ENCODE measurements around the gene RAB37.

The RAB37 gene

DNA sequence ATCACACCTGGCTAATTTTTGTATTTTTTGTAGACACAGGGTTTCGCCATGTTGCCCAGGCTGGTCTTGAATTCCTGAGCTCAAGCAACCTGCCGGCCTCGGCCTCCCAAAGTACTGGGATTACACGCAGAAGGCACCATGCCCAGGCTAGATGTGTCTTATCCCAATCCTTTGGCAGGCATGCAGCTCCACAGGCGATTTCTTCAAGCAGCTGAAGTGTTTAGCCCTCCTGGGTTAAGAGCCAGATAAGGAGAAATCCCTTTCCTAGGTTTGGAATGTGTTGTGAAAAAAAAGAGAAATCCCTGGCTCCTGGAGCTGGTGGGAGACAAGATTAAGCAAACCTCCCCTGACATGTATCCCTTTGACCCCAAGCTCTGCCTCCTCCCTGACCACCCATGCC, 9.3 kb downstream of the RAB37 start:
- DNase-seq, result no peak

DNA sequence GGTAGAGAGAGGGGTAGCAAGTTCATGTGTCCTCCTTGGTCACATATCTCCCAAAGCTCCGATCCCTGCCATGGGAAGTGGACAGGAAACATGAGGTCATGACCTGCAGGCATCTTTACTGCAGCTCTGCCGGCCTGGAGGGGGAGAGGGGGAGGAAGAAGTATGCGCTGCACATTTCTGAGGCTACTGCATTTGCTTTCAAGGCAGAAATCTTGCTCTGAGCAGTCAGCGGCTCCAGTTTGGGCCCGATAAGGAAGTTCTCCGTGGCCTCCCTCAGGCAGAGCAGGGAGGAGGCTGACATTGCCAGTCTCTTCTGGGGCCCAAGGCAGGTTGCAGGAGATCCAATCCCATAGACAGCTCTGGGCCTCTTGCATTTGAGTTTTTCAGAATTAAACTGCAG, 9.9 kb downstream of the RAB37 start:
- no peak for DNase-seq

DNA sequence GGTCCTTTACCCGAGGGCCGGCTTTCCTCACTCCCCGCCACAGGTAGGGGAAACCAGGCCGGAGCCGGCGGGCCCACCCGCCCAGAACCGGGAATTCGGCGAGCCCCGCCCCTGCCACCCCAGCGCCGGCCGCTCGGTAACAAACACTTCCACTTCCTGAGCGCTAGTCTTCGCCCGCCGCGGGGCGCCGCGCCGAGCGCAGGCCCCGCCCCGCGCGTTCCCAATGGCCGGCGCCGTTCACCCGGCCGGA, 11.1 kb downstream of the RAB37 start:
- no peak for DNase-seq

DNA sequence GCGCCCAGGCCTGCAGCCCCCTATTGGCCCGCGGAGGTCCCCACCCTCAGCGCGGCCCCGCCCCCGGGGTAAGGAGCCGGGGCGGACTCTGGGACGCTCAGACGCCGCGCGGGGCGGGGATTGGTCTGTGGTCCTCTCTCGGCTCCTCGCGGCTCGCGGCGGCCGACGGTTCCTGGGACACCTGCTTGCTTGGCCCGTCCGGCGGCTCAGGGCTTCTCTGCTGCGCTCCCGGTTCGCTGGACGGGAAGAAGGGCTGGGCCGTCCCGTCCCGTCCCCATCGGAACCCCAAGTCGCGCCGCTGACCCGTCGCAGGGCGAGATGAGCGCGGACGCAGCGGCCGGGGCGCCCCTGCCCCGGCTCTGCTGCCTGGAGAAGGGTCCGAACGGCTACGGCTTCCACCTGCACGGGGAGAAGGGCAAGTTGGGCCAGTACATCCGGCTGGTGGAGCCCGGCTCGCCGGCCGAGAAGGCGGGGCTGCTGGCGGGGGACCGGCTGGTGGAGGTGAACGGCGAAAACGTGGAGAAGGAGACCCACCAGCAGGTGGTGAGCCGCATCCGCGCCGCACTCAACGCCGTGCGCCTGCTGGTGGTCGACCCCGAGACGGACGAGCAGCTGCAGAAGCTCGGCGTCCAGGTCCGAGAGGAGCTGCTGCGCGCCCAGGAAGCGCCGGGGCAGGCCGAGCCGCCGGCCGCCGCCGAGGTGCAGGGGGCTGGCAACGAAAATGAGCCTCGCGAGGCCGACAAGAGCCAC, 11.6 kb downstream of the RAB37 start, which contains the start of gene NHERF1:
TSS of gene NHERF1 (plus strand) at position 100 of the 750 bp plus-strand sequence. CDS start at position 319, 219 bp downstream.
- DNase-seq, result peak; percentile 90

DNA sequence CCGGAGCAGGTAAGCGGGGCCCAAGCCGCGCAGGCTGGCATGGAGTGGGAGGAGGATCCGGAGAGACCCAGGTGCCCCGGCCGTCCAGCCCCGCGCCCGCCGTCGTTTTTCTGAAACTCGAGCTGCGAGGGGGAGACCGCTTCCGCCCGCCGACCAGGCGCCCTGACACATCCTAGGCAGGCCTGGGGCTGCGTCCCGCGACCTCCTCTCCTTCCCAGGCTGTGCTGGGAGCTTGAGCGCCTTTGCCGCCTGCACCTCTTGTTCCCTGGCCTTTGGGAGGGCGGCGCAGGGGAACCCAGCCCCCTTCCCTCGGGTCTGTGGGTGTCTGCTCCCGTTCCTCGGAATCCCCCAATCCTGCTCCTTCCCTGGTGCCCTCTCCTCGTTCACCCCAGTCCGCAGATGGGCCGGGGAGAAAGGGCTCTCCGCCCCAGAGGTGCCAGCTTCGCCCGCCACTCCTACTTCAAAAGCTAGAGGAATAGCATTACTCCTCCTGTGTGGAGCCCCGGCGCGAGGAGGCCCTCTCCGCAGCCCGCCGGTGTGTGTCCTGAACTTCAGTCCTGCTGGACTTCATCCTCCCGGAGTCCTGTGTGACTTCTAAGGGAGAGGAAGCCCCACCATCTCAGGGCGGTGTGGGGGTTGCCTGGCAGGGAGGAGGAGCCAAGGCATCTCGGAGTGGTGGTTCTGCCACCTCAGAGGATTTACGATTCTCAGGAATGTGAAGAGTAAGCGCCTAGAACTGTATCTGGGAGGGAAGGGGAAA, 12.4 kb downstream of the RAB37 start:
- no peak for DNase-seq

DNA sequence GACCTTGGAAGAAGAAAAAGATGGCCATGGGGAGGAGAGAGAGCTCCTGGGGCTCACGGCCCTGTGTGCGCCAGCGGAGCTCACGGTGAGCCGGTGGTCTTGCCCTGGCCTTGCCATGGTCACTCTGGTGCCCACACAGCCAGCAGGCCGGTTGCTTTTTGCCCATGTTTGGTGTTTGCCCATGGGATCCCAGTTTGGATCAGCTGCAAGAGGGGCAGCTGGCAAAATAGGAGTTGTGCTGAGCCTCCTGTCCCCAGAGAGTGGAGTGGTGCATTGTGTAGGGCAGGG, 12.9 kb downstream of the RAB37 start:
- DNase-seq, result no peak

DNA sequence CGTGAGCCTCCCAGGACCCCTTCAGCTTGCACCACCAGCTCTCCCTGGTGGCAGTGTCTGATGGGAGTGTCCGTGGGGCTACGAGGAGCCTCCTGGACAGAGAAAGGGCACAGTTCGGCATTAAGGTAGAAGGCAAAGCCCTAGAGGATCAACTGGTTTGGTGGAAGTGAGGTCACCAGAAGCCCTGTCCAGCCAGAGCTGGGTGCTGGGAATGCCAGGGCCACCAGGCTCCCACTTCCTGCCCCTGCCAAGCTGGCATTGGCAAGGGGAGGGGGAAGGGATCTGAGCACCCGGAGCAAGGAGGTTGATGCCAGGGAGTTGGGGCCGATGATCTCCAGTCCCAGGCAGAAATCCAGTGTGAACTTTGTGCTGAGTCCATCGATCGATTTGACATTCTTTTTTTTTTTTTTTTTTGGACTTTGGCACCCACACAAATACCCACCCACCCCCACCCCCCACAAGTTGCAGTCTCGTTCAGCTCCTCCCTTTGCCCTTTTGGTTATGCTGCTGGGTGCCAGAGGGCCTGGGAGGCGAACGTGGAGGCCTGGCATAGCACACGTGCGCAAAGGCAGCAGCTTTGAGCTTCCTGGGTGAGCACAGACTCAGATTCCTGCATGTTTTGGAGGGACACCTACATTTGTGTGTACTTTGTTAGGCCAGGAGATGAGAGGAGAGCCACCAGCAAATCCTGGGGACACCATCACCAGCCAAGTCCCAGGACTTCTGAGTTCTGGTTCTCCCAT, 13.4 kb downstream of the RAB37 start:
- DNase-seq, result no peak

DNA sequence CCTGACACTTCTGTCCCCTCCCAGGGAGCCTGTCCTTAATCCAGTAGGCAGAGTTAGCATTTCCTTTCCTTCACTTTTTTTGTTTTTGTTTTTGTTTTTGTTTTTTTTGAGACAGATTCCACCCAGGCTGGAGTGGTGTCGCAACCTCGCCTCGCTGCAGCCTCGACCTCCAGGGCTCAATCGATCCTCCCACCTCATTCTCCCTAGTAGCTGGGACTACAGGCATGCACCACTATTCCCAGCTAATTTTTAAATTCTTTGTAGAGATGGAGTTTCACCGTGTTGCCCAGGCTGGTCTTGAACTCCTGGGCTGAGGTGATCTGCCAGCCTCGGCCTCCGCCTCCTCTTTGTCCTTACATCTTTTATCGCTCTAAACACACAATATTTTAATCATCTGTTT, 15.4 kb downstream of the RAB37 start:
- DNase-seq, result no peak

DNA sequence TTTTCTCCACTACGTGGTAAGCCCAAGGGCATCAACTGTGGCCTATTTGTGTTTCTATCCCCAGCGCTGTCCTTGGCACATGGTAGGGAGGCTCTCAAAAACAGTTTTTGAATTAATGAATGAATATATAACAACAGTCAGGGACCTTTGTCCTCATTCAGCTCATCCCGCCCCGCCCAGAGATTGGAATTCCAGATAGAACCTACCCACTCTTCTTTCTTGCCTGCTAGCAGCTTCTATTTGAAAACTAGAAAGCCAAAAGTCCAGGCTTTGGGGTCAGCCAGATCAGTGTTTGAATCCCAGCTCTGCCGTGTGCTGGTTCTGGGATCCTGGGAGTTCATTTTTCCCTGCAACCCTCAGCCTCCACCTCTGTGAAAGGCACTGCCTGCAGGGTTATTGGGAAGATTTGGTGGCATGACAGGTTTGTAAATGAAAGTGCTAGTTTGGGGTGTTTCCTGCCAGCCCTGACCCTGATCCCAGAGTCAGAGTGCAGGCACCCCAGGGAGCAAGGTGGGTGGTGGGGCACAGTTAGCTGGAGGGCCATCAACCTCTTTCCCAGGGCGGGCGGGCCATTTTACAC, 15.9 kb downstream of the RAB37 start:
- no peak for DNase-seq

DNA sequence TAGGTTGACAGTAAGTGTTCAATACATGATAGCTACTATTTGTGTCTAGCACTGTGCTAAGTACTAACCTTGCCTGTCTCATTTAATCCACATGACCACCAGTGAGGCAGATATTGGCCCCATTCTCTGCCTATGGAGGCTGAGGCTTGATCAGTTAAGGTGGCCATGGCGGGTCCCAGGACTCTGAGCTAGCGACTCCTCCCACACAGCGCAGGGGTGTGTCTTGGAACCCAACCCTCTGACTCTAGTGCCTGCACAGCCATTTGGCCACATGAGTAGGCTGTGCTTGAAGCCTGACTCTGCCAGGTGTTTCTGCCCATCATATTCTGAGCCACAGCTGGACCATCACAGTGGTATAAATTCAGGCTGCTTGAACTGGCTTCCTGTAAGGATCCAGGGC, 17.8 kb downstream of the RAB37 start:
- no peak for DNase-seq

DNA sequence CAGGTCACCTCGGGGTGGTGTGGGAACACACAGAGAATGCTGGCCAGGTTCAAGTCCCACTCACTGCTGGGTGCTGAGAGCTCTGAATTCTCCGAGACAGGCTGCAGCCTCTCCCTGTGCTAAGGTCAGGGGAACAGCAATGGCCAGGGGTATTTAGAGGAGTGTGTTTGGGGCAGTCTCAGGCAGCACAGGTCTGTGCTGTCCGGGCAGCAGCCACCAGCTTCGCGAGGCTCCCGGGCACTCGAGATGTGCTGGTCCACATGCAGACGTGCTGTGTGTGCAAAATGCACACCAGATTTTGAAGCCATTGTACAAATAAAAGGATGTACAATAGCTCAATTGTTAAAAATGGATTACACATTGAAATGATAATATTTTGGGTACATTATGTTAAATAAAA, 18.5 kb downstream of the RAB37 start:
- DNase-seq, result no peak

DNA sequence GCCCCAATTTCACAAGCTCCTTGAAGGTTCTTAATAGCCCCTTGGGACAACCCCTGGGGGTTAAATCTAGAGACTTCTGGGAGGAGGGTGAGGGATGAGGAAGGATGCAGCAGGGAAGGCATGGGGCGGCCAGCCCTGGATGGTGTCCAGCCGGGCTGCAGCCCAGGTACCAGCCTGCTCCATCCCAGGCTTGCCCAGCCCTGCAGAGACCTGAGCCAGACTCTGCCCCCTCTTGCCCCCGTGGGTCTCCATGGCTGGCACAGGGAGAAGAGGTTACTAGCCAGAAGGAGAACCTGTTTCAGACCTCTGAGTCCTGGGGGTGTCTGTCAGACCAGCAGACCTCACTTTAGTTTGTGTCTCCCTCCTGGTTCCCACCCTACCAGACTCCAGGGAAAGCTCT, 19.8 kb downstream of the RAB37 start:
- no peak for DNase-seq

DNA sequence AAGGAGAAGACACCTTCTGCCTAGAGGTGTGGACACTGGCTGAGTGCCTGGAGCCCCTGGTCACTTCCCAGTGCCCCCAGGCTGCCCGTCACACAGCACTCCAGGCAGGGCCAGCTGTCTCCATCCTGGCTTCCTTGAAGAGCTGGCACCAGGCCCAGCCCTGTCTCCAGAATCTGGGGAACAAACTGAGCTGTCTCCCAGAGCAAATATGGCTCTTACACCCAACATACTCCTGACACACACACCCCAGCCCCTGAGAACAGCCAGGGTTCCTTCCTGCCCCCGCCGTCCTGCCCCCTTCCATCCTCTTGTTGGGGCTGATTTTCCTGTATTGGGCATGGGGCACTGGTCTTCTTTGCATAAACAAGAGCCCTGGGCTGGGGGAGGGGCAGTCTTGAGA, 20.4 kb downstream of the RAB37 start:
- DNase-seq, result no peak

DNA sequence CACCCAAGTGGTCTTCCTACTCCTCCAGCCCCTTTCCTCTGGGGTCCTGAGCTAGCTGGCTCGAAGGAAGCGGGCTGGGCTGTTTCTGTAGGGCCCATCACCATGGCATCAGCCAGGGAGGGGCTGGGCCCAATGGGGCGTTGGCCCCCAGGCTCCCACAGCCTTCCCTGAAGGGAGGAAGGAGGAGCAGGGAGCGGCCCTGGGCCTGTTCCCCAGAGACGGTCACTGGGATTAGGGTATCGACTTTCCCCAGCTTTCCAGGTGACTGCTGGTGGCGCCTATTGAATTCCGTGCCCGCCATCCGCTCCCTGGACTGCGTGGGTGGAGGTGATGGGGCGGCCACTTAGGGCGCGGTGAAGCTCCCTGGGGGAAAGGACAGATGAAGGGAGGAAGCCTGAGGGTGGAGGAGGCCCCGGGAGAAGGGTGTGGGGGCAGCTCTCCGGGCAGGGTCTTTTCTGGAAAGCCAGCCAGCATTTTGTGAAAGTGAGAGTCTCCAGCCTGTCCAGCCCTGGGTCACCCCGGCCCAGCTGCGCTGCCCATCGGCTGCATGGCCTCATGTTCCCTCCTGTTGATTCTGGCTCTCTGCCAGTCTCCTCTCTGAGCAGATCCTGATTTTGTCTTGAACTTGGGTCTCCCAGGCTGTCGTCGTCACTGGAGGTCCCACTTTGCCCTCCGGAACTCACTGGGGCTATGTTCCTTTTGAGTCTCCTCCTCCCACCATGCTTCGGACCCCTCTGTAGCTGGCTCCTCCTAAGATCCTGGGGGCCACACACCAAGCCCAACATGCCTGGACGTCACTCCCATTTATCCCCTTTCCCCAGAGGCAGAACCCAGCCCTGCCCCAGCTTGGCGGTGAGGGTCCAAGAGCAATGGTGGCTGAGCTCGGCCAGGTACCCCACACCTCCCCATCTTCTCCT, 21.1 kb downstream of the RAB37 start:
- DNase-seq, result no peak

DNA sequence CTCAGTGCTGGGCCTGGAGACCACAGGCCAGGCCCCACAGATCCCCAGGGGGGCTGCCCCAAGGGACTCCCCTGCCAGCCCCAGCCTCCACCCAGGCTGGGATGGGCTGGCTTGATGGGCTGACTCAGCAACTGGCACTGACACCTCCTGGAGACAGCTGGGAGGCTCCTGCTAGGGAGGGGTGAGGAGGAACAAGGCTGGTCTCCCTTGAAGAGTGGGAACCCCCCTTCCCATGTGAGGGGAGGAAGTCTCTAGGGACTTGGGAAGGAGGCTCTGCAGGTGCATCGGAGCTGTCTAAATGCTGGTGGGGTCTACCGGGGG, 21.8 kb downstream of the RAB37 start:
- DNase-seq, result peak; percentile 24

DNA sequence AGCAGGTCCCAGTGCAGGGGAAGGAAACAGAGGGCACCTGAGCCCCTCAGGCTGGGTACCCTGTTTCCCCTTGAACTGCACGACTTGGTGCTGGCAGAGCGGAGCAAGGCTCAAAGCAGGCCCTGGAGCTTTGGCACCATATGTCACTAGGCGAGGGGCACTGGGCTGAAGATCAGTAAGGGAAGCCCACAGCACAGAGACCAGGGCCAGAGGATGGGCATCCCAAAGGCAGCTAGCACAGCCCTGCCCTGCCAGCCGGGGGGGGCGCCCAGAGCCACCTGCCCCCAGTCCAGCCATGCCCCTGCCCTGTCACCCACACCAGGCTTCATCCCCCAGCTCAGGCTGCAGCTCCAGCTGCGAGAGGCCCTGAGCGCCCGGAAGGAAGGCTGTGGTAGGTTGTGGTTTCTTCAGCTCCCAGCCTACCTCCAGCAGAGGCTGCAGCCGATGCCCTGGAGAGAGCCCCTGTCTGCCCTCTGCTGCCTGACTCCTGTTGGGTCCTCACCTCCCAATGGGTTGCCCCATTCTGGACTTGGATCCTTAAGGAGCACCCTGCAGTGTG, 22.3 kb downstream of the RAB37 start:
- no peak for DNase-seq

DNA sequence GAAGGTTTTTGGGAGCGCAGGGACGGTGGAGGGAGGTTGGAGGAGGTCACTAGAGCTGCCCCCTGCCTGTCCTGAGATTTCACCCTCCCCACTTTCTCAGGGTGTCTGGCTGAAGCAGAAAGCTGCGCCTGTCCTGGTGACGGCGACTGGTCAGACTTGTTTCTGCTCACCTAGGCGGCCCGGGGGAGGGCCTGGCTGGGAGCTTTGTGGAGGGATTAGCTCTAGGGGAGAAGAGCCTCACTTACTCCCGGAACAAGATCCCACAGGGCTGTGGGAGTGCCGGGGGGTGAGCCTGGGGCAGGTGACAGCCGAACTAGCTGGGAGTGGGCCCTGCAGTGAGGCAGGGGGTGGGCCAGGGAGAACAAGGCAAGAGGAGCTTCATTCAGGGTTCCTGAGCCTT, 22.9 kb downstream of the RAB37 start:
- no peak for DNase-seq

DNA sequence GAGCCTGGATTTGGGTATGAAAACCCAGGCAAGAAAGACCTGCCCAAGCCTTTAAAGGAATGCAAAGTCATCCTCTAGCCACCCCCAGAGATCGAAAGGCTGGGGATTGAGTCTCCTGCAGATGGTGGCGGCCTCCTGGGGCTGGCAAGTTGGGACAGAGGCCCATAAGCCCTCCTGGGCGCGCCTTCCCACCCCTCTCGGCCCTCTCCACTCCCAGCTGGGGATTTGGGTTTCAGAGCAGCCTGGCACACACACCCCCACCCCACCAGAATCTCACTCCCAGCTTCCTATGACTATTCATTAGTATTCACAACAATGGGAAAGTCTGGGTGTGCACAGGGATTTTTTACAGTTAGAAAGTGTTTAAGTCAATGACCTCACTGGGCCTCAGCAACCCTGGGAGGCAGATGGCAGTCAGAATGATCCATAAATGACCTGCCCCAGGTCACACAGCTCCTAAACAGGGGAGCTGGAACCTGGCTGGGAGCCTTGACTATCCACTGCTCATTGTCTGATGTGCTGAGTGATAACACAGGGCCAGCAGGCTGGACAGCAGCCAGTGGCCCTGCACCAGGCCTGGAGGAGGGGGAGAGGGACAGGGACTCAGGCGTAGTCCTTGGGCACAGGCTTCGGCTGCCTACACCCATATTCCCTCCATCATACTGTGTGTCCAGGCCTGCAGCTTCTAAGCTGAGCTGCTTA, 23.5 kb downstream of the RAB37 start:
- no peak for DNase-seq

DNA sequence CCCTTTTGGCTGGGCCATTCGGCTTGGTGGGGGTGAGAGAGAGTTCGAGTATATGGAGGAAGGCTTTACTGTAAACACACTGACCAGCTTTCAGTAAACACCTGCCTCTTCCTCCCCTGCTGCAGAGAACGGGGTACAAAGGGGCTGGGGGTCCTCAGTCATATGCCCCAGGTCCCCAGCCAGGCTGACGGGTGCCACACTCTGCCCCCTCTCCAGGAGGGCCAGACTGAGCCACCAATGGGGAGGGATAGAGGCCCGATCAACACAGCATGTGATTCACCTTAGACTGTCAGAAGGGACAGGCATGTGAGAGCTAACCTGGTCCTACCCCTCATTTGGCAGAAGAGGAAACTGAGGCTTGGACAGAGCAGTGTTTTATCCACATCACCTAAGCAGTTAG, 24.4 kb downstream of the RAB37 start:
- no peak for DNase-seq

DNA sequence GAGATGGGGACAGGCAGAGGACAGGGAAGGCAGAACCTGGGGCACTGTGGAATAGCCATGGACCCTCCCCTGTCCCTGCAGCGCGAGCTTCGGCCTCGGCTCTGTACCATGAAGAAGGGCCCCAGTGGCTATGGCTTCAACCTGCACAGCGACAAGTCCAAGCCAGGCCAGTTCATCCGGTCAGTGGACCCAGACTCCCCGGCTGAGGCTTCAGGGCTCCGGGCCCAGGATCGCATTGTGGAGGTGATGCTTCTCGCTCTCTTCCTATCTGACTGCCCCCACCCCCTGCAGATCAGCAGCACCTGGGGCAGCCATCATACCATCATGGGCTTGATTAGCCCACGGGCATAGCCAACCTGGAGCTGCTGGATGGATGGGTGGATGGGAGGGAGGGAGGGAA, 24.9 kb downstream of the RAB37 start:
- DNase-seq, result no peak

DNA sequence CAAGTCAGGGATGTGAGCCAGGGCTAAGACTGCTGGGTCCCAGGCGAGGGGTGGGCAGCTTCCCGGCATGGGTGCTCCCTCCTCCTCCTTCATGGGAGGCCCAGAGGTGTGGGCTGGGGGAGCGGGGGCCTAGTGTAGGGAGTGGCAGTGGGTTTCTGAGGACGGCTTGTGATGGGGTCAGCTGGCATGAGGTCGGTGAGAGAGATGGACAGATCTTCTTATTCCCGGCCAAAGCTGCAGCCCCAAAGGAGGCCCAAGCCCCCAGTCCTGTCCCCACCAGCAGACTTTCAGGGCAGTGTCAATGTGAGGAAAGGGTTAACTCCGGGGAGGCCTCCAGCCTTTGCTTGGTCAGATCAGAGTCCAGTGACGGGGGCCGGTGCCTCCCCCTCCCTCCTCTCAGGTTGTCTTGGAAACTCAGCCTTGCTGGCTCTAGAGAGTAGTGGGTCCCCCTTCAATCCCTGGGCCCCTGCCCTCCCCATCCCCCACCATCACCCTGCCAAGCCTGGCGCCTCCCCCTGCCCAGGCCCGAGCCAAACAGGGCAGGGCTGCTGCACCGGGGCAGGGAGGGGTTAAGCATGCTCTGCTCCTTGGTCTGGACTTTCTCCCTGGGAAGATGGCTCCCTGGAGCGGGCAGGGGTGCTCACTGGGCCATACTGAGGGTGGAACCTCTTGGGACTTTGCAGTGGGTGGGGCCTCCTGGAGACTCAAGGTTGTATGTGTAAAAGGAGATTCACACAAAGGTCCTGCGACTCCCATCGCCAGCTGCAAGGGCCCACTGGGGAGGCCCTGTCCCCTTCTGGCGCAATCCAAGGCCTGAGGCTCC, 26.7 kb downstream of the RAB37 start:
- DNase-seq, result no peak
